Stimulated activated CD4-positive, alpha-beta T cell treated with anti-CD3 and anti-CD28 coated beads, Interleukin-1b, Interleukin-23, amount 100 ng/mL, for 1 hour (primary cell): ENCODE measurements around the gene PCMTD2.

ENCODE experiments used
- DNase-seq, 2 donors: peaks; one replicate each; pipeline ENCODE4 v3.0.0-alpha.2; 2020; ENCODE audit warnings: low read depth in 2 of 2

The PCMTD2 gene

DNA sequence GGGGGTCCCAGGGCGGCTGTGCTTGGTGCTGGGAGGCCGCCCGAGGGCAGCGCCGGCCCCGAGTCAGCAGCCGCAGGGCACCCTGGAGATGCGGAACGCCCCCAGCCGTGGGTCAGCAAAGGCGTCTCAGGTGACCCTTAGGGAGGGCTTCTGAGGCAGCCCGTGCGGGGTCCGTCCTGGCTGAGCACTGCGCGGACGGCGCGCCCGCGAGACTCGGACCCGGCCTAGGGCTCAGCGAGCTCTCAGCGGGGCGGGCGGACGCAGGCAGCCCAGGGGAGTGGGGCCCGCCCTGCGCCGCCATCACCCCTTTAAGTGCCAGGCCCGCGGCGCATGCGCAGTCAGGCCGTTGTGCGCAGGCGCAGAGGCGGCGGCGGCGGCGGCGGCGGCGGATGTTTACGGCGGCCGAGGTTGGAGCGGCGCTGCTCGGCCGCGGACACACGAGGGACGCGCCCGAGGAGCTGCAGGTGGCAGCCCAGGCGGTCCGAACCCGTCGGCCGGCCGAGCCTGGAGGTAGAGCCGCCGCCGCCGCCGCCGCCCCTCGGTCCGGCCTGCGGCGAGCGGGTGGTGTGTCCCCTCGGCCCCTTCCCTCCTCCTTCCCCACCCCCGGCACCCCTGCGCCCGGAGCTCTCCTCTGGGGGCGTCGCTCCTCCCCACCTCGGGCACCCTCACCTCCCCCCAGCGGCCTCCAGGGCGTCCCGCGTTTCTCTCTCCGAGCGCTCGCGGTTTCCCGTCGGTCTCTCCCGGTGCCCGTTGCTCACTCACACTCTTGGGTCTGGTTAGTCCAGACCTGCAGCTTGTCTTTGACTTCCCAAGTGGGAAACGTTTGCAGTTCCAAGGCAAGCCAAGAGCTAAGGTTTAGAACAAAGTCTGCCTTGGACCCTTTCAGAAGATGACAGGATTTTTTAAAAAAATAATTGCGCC is at the start of gene PCMTD2:
PCMTD2 (plus strand) TSS at position 388 of the 921 bp plus-strand sequence. CDS start 4,218 bp downstream, outside the sequence.
- DNase-seq = peak; percentile 67

DNA sequence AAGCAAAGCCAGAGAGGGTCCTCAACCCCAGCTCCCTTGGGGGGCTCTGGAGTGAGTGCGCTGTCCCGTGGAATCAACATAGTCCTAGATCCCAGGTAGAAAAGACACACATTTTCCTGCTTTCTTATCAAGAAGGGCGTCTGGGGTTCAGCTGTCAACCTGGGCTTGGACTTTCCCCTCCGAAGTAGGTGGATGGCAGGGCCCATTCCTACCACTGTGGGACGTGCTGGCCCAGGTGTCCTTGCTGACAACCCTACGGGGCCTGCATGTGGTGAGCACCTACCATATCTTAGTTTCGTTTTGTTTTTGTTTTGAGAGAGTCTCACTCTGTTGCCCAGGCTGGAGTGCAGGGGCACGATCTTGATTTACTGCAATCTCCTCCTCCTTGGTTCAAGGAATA is 48.9 kb upstream of the PCMTD2 start:
- no peak for DNase-seq

DNA sequence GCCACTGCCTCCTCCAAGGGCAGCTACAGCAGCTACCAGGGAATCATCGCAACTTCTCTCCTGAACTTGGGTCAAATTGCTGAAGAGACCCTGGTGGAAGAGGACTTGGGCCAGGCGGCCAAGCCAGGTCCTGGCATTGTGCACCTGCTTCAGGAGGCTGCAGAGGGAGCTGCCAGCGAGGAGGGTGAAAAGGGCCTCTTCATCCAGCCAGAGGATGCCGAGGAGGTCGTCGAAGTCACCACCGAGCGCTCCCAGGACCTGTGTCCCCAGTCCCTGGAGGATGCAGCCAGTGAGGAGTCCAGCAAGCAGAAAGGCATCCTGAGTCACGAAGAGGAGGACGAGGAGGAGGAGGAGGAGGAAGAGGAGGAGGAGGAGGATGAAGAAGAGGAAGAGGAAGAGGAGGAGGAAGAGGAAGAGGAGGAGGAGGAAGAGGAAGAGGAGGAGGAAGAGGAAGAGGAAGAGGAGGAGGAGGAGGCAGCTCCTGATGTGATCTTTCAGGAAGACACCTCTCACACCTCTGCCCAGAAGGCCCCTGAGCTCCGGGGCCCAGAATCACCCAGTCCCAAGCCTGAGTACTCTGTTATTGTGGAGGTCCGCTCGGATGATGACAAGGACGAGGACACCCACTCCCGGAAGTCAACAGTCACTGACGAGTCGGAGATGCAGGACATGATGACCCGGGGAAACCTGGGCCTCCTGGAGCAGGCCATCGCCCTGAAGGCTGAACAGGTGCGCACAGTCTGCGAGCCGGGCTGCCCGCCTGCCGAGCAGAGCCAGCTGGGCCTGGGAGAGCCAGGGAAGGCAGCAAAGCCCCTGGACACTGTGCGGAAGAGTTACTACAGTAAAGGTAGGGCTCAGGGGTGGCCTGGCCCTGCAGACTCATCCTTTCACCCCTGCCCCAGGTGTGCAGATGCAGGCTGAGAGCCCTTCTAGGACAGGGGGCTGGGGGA is 47.6 kb upstream of the PCMTD2 start:
- DNase-seq = no peak

DNA sequence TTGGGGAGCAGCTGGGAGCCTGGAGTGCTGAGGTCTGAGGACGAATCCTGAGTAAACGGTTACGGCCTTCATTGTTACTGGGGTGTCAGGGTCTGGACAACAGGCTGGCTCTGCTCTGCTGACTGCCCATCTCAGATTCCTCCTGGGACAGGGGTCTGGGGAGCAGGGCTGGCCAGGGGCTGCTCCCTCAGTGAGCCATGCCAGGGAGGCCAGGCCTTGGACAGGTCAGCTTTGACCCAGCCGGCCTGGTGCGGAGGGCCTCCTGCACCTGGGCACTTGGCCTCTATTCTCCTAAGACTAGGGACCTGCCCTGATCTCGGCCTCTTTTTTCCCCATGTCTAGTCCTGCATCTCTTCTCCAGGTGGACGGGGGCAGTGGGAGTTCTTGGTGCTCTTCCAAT is 46.4 kb upstream of the PCMTD2 start:
- DNase-seq = no peak

DNA sequence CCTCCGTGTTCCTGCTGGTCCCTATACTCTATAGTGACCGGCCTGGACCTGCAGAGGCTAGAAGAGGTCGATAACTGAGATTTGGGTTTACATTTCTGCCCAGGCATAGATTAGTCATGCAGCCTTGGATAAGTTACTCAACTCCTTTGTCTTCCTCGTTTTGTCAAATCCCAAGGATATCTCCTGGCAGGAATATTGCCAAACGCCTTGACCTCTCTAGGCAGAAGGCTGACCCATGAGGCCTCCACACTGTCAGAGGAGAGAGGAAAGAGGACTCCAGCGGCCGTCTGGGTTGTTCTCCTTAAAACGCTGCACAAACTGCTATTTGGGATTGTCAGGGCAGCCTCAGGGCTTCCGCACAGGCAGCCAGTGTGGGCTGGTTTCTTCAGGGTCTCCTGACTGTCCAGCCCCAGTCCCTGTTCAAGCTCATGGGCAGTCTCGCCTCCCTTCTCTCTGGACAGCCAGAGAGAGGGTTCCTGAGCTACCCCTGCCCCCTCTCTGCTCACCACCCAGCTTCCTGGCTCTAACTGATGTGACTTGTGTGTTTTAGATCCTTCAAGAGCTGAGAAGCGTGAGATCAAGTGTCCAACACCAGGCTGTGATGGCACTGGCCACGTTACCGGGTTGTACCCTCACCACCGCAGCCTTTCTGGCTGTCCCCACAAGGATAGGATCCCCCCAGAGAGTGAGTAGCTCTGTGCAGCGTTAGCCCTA is 44.7 kb upstream of the PCMTD2 start:
- no peak for DNase-seq

DNA sequence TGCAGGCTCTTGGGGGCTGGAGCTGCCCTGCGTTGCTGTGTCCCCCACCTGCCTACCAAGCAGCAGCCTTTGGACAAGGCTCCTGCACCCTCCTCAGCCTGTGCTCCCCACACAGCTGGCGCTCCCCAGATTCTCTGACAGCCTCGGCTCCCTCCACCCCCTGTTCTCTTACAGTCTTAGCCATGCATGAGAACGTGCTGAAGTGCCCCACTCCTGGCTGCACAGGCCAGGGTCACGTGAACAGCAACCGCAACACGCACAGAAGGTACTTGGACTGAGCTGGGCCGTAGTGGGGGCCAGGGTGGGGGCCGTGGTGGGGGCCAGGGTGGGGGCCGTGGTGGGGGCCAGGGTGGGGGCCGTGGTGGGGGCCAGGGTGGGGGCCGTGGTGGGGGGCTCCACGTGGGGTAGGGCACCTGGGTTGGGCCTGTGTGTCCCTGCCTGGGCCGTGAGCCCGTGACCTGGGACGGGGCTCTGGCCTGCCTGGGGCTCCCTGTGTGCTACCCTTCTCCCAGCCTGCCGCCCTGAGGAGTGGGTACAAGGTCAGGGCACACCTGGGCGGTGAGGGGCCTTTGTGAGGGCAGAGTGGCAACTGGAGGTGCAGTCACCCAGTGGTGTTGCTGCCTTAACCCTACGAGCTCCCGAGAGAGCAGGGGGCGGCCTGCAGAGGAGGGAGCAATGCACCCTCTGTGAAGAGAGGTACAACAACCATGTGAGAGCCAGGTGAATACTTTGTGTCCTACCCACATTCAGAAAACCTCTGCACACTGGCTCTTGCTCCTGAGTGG is 43.5 kb upstream of the PCMTD2 start:
- no peak for DNase-seq

DNA sequence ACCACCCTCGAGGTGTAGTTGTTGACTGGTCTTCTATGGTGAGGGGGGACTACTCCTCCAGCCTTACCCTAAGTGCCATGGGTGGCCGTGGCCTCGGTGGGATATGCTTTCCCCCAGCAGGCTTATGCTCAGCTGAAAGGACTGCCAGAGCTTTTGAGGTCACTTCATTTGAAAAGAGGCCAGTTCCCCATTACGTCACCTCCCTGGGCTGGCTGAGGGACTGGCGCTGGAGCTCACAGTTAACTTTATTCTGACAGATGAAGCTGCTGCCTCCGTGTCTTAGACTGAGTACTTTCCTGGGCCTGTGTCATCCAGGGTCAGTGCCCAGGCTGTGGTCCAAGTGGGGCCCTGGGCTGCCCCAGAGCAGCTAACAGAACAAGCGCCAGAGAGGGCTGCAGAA is 42.8 kb upstream of the PCMTD2 start:
- DNase-seq = no peak

DNA sequence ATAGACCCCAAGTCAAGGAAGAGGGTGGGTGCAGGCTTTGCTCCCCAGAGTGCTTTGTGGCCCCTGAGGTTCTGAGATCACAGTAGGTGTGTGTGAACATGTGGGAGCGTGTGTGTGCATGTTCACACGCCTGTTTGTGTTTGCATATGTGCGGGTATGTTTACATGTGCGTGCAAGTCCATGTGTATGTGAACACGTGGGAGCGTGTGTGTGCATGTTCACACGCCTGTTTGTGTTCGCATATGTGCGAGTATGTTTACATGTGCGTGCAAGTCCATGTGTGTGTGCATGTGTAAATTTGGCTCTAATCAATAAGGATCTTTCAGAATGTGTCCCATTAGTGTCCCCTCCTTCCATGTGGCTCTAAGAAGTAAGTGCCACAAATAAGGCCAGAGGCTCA is 41.4 kb upstream of the PCMTD2 start:
- DNase-seq = no peak

DNA sequence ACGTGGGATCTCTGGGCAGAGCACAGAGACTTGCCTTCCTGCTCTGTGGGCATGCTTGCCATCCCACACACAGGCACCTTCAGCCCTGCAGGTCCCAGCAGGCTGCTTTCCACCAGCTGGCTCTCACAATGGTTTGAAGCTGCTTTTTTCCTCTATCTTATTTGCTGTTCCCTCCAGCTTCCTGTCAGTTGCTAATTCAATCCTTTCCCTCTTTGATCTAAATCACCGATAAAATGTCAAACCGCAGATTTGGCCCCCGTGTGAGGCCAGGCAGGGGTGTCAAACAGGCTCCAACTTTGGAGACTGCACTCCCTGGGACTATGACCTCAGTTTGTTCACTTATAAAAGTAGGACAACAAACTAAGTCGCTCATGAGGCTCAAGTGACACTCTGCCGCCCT is 40.6 kb upstream of the PCMTD2 start:
- DNase-seq = no peak

DNA sequence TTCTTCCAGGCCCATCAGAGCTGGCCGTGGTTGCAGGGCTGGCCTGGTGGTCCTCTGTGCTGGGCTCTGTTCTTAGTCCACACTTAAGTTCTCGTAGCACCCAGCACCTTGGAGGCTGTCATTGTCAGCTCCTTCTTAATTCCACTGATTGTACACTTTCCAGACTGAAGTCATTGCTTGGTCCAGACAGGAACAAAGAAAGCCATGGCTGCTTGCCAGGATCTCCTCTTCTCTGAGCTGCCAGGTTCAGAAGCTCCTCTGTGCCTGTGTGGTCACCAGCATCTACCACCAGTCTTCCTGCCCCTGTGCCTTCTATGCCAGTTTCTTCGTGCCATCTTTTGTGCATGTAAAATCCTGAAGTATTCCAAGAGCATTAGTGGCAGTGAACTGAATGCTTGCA is 39.5 kb upstream of the PCMTD2 start:
- no peak for DNase-seq

DNA sequence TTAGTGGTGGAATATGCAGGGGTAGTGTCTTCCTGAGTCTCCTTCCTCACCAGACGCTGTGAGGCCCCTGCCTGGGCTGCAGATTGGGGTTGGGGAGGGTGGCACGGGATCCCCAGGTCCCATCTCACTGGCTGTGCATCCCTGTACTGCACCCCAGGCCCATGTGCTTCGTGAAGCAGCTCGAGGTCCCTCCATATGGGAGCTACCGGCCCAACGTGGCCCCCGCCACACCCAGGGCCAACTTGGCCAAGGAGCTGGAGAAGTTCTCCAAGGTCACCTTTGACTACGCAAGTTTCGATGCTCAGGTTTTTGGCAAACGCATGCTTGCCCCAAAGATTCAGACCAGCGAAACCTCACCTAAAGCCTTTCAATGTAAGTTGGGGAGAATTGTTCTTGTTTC is 38.6 kb upstream of the PCMTD2 start:
- DNase-seq = no peak

DNA sequence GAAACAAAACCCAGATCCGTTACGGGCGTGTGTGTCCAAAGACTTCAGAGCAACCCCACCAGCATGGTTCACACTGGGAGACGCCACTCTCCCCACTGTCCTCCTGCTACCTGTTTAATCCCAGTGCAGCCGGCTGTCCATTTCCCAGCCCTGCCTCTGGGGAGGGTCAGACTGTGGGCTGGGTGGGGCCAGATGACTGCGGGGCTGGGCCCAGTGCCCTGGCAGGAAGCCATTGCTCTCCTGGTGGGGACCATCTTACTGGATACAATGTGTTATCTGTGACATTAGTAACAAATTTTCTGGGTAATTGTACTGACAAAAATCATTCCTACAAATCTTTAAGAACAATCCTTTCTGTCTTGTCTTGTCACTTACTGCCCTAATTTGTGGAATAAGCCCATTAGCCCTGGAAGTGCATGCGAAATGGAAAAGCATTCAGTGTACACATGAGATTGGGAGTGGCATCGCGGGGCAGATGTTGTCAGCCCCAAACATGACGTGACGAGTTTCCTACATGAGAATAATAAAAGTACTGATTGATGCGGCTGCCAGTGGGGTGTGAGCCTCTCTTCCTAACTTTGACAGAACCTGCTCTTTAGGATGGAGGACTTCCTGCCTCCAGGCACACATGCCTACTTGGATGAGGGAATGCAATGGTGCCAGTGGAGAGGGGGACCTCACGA is 37.9 kb upstream of the PCMTD2 start:
- DNase-seq = no peak

DNA sequence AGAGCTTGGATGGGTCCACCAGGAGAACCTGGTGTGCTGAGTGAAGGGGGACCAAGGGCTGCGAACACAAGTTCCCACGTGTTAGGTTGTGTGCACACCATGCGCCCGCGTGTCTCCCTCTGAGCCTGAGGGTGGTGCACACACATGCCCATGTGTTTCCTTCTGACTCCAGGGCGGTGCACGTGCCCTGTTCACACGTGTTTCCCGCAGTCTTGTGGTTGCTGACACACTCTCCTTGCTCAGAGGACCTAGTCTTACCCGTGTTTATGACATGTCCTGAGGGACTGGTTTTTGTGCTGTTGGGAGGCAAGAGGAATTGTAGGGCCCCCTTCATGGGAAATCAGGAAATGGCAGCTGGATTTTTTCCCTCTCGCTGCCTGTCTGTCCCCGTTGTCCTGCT is 36.3 kb upstream of the PCMTD2 start:
- DNase-seq = no peak

DNA sequence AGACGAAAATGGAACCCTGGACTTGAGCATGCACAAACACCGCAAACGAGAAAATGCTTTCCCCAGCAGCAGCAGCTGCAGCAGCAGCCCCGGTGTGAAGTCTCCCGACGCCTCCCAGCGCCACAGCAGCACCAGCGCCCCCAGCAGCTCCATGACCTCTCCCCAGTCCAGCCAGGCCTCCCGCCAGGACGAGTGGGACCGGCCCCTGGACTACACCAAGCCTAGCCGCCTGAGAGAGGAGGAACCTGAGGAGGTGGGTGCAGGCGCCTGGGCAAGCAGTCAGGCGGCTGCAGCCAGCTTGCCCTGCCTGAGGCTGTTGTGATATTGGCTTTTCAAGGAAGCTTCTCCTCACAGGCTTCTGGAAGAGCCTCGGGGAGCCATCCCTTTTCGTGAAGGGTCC is 35.8 kb upstream of the PCMTD2 start:
- DNase-seq = no peak

DNA sequence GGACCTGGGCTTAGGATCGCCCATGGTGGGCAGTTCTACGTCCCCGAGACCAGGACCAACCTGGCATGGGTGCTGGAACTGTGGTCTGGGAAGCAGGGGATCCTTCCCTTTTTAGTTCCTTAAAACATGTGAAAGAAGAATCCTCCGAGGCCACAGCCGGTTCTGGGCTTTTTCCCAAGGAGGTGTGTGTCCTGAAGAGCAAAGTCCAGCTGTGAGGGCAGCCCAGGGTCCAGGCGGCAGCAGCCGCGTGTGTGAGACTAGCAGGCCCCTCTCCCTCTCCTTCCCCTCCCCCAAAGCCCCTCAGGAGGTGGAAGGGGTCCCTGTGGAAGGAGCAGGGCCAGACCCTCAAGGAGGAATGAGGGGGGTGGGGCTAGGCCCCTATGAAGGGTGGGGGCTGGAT is 35.1 kb upstream of the PCMTD2 start:
- DNase-seq = no peak

DNA sequence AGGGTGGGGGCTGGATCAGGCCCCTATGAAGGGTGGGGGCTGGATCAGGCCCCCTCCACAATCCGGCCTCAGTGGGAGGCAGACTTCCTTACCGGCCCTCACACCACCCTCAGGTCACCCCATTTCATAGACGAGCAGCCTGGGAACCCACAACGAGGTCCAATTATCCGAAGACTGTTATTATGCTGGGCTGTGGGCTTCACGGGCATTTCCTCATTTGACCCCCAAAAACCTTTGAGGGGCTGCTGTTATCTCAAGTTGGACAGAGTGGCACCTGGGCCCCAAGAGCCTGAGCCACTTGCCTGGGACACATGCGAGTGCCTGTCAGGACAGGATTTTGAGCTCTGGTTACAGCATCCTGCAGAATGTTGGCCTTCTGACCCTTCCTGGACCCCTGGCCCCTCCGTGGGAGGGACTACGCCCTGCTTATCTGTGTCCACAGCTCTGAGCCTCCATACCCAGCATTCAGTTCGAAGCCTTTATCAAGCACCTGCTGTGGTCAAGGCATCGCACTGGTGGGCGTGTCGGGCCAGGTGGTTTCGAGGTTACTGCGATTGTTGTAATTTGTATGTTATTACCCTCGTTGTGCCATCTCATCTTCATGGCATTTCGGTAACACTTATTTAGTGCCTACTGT is 34.5 kb upstream of the PCMTD2 start:
- no peak for DNase-seq

DNA sequence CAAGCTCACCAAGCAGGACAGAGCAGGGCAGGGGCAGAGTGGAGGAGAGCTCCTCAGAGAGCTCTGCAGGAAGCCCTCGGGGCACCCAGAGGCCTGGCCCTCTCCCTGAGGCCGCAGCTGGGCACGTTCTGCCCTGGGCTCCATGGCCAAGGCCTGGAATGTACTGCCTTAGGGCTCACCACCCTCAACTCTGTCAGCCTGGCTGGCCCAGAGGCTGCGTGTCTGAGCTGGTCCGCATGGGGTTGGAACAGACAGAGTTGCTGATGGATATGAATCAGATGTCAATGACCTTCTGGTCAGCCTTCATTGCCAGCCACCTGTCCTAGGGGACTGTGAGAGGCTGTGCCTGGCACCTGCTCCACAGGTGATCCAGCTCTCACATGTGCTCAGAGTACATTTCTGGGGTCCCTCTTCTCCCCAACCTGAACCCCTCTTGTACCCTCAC is 33.2 kb upstream of the PCMTD2 start:
- no peak for DNase-seq

DNA sequence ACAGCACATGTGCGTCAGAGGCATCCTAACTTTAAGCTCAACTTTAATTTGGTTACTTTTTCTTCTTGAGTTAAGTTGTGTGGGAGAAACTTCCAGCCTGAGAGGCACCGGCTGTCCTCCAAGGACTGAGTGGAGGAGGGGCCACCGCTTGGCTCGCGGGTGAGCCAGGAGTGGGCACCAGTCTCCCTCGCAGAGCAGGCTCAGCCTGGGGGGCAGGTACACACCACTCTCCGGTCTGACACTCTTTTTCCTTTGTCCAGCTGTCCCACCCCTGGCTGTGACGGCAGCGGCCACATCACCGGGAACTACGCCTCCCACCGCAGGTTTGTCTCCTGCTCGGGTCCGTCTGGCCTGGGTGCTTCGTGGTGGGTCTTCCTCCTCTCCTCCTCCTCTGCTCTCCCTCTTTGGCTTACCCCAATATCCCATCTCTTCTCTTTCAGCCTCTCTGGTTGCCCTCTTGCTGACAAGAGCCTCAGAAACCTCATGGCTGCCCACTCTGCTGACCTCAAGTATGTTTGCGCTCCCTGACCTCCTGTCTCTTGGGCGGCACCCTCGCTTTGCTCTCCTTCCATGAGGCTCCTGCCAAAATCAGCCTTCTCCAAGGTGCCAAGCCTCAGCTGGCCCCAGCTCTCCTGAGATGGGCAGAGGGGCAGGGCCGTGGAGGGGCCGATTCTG is 32.6 kb upstream of the PCMTD2 start:
- DNase-seq = no peak

DNA sequence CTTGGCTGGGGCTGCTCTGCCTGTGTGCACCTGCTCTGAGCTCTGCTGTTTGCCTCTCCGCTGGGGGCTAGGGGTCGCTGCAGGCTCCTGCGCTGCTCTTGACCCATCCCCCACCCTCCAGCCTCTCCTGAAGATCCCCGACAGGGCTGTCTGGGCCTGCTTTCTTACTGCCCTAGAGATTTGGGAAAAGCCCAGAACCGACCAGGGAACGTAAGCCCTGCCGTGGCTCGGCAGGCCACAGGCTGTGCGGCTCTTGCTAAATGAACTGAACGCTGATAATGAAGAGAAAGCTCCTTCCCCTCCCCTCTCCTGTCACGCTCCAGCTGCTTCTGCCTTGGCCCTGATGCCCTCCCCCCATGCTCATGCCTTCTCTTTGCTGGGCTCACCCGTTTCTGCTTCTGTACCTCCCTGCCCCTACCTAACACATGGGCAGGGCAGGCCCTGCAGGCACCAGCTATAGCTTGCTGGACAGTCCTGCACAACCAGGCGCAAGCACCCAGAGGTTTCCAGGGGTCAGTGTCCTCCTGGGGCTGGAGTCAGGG is 32.0 kb upstream of the PCMTD2 start:
- no peak for DNase-seq
